BJ (cell line): ENCODE data around the gene NSD1. TPM values are rescaled to one million over a fixed set of nuclear protein-coding genes. Genes with fewer than 3 reads are reported as not detected.
"Not testable (repeated sequence)": the region's sequence is repeated elsewhere in the genome, so short reads cannot be mapped to it uniquely, and the experiment has no call there.

Source experiments
- CTCF ChIA-PET: fragments of 350-600 bp; formaldehyde crosslinking; extraction: SDS; loops from one replicate; lab custom pipeline; 2021; ENCODE audit warnings: antibody characterized with exemption, inconsistent platforms; lab: Yijun Ruan, JAX
- POLR2A ChIA-PET: fragments of 300-600 bp; sonication (Branson Sonifier 250); formaldehyde crosslinking; extraction: SDS; loops from one replicate; lab custom pipeline; 2021; ENCODE audit warnings: antibody characterized with exemption; lab: Charles Lee
- DNase-seq: peaks from one replicate; pipeline ENCODE4 v3.0.0-alpha.2; 2011; ENCODE audit warnings: low read depth
- H3K27me3 ChIP-seq: 2 replicates; pipeline ENCODE4 v1.6.0; 2011; ENCODE audit warnings: low read length; ENCODE audit not compliant: control insufficient read depth, insufficient read depth
- H3K36me3 ChIP-seq: 2 replicates; pipeline ENCODE4 v1.5.1; 2011; ENCODE audit warnings: low read length; ENCODE audit not compliant: control insufficient read depth, insufficient read depth
- H3K4me3 ChIP-seq: 2 replicates; pipeline ENCODE4 v1.5.1; 2011; ENCODE audit warnings: low read depth, mild to moderate bottlenecking, control low read depth, low read length
- polyA plus RNA-seq: library from polyadenylated mRNA; depleted of rRNA; stranded (reverse); fragments of >200 nt; gene quantifications from 2 replicates; pipeline ENCODE4 v1.2.3, GENCODE V29; 2011
- TF ChIP-seq, protein P1 (sequence below): IDR thresholded peaks from 2 replicates; pipeline ENCODE4 v1.5.1; 2011; ENCODE audit warnings: low read depth, mild to moderate bottlenecking, control low read depth, inconsistent platforms, low read length, moderate library complexity; ENCODE audit not compliant: insufficient read depth

Gene NSD1
- polyA plus RNA-seq, 1 experiment = 15.8 TPM

DNA sequence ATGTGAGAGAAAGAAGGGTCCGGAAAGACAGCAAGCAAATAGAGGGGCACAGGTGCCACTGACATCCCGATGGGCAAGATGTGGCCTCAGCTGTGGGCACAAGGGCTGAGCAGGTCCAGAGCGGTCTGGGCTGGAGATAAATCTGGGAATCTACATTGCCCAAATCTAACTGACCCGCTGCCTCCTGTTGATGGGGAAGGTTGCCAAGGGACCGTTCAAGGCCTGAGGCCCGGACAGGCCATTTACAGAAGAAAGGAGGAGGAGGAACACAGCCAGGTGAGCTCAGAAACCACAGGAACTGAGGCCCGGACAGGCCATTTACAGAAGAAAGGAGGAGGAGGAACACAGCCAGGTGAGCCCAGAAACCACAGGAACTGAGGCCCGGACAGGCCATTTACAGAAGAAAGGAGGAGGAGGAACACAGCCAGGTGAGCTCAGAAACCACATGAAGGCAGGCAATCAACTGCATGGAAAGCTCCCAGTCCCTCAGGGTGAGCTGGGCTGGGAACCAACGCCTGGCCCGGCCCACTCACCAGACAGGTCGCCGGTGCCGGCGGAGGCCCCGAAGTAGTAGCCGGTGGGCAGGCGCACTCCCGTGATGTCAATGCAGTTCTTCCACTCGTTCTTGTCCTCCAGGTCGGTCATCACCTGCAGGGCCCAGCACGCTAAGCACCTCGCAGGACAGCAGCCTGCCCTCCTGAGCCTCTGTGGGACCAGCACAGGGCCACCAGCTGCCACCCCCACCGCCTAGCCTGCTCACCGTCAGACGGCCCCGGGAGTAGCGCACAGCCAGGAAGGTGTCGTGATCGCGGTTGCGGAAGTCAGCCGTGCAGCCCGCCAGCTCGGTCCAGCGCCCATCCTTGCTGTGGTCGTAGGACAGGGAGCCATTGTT, 203.3 kb downstream of the NSD1 start:
- POLR2A ChIA-PET = no interaction called here
- CTCF ChIA-PET = interaction anchor here (0.9 to 8.3 kb wide), 2 partner anchors 13 to 19 kb away, joined by 4 to 36 read pairs; no protein-coding TSS in a partner anchor
- H3K36me3 ChIP-seq = peaks cover 41% of the 10 kb centered on the region
- TF ChIP-seq, protein P1, sequence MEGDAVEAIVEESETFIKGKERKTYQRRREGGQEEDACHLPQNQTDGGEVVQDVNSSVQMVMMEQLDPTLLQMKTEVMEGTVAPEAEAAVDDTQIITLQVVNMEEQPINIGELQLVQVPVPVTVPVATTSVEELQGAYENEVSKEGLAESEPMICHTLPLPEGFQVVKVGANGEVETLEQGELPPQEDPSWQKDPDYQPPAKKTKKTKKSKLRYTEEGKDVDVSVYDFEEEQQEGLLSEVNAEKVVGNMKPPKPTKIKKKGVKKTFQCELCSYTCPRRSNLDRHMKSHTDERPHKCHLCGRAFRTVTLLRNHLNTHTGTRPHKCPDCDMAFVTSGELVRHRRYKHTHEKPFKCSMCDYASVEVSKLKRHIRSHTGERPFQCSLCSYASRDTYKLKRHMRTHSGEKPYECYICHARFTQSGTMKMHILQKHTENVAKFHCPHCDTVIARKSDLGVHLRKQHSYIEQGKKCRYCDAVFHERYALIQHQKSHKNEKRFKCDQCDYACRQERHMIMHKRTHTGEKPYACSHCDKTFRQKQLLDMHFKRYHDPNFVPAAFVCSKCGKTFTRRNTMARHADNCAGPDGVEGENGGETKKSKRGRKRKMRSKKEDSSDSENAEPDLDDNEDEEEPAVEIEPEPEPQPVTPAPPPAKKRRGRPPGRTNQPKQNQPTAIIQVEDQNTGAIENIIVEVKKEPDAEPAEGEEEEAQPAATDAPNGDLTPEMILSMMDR = no peak
- no peak overlapping the region for H3K4me3 ChIP-seq
- no peak for DNase-seq
- H3K27me3 ChIP-seq = no peaks in the 10 kb centered on the region

DNA sequence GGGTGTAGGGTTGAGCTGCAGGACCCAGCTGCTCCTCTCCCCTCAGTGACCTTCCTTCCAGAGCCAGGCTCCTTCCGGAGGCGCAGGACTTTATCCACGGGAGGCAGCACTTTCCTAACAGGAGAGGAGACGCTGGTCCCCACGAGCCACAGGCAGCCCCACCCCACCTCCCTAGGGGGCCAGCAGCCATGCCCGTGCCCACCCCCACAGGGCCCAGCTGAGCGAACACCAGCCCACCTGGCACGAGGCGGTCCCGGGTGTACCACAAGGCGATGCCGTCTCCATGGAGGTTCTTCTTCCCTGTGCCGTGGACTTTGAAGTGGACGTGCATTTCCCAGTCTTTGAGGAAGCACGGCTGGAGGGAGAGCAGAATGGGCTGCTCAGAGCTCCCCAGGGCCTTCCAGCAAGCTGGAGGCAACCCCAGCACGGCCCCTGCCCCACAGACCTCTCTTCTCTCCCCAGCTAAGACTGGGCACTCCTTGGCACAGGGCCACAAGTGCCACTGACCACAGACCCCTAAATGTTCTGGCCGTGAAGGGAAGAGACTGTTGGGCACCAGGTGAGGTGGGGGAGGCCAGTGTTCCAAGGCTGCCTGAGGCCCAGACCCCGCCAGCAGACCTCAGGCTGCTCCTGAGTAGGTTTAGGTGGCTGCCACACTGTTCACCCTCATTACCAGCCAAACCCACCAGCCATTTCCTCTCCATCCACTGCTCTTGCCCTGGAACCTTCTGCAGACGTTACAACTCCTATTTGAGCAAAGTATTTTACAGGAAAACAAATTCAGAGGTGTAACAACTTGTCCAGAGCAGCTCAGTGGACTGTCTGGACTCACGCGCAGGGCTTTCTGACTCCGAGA, 204.9 kb downstream of the NSD1 start:
- no peak for DNase-seq
- H3K4me3 ChIP-seq = no peak overlapping the region
- CTCF ChIA-PET = no interaction called here
- H3K27me3 ChIP-seq = no peaks in the 10 kb centered on the region
- H3K36me3 ChIP-seq = peaks cover 33% of the 10 kb centered on the region
- POLR2A ChIA-PET = no interaction called here
- TF ChIP-seq, protein P1 = no peak

DNA sequence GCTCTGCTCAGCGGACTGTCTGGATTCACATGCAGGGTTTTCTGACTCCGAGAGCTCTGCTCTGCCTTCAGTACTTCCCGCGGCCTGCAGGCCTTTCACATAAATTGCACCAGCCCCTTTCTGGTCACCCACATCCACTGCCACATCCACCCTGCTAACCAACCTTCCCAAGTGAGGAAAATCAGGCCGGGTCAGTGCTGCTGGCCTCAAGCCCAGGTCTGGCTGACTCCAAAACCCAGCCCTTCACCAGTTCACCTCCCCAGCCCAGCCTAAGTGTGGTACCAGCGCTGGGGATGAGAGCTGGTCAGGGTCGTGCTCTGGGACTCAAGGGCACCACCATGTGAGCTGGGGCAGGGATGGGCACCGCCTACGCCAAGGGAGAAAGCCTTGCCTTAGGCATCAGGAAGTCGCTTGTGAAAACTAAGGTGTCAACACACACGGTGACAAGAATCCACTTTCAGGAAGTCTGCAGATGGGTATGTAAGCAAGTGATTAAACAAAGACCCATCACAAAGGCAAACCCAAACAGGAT, 205.6 kb downstream of the NSD1 start:
- Histone ChIP-seq H3K4me3 (no peak overlapping the region), H3K36me3 (peaks cover 27% of the 10 kb centered on the region), H3K27me3 (no peaks in the 10 kb centered on the region)
- CTCF ChIA-PET = interaction anchor here (0.7 kb wide), 1 partner anchor 25 kb away, joined by 3 read pairs; no protein-coding TSS in a partner anchor
- DNase-seq = no peak
- POLR2A ChIA-PET = no interaction called here
- TF ChIP-seq, protein P1 = no peak

DNA sequence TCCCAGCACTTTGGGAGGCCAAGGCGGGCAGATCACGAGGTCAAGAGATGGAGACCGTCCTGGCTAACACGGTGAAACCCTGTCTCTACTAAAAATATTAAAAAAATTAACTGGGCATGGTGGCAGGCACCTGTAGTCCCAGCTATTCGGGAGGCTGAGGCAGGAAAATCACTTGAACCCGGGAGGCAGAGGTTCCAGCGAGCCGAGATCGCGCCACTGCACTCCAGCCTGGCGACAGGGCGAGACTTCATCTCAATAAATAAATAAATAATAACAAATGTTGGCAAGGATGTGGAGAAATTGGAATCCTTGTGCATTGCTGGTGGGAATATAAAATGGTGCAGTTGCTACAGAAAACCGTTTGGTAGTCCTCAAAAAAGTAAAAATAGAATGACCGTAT, 209.4 kb downstream of the NSD1 start:
- DNase-seq, H3K36me3 ChIP-seq, H3K4me3 ChIP-seq, H3K27me3 ChIP-seq, CTCF ChIA-PET, POLR2A ChIA-PET: not testable (repeated sequence)

DNA sequence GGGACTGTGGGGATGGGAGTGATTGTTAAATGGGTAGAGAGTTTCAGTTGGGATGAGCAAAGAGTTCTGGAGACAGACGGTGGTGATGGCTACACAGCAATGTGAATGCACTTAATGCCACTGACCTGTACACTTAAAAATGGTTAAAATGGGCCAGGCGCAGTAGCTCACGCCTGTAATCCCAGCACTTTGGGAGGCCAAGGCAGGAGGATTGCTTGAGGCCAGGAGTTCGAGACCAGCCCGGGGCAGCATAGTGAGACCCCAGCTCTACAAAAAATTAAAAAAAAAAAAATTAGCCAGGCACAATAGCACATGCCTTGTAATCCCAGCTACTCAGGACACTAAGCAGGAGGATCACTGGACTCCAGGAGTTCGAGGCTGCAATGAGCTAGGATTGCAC, 210.2 kb downstream of the NSD1 start:
- POLR2A ChIA-PET = no interaction called here
- Histone ChIP-seq H3K27me3 (no peaks in the 10 kb centered on the region), H3K4me3 (no peak overlapping the region), H3K36me3 (peaks cover 2% of the 10 kb centered on the region; the same call in 1 of the 2 replicates)
- TF ChIP-seq, protein P1 = no peak
- DNase-seq = no peak
- CTCF ChIA-PET = interaction anchor here (0.7 kb wide), 1 partner anchor 43 kb away, joined by 4 read pairs; no protein-coding TSS in a partner anchor
